Stomach (tissue), 9 donors: ENCODE results near the gene ACMSD. TPM values are rescaled to one million over a fixed set of nuclear protein-coding genes. Genes with fewer than 3 reads are reported as not detected.

Source experiments
- DNase-seq, 2 donors: peaks; one replicate each; pipeline versions ENCODE4 v3.0.0 to v3.0.0-alpha.2; 2013 to 2019
- H3K27ac ChIP-seq, 5 donors: fragments of 200-600 bp in 4 of 5; sonication (generic) in 4 of 5; one replicate each; pipeline ENCODE4 v1.5.1; 2013 to 2019; ENCODE audit warnings: mild to moderate bottlenecking in 1 of 5, moderate library complexity in 1 of 5
- H3K27me3 ChIP-seq, 3 donors: fragments of 200-600 bp; sonication (generic); one replicate each; pipeline ENCODE4 v1.5.1; 2017 to 2019; ENCODE audit warnings: mixed run types in 1 of 3
- H3K36me3 ChIP-seq, 4 donors: fragments of 200-600 bp; sonication (generic); 1 replicate in 3 of 4; 2 replicates in 1 of 4; pipeline ENCODE4 v1.5.1; 2016 to 2019
- H3K4me1 ChIP-seq, 4 donors: fragments of 200-600 bp; sonication (generic); one replicate each; pipeline ENCODE4 v1.5.1; 2016 to 2019
- H3K4me3 ChIP-seq, 4 donors: fragments of 200-600 bp; sonication (generic) in 3 of 4; one replicate each; pipeline ENCODE4 v1.5.1; 2016 to 2019; ENCODE audit warnings: mild to moderate bottlenecking in 1 of 4
- H3K9me3 ChIP-seq, 4 donors: fragments of 200-600 bp; sonication (generic); one replicate each; pipeline ENCODE4 v1.5.1; 2016 to 2019
- CTCF ChIP-seq, 7 experiments: fragments of 450-650 bp in 4 of 7; fragments of 200-600 bp in 3 of 7; sonication (generic) in 3 of 7; IDR thresholded peaks; one replicate each; pipeline ENCODE4 v1.5.1; 2016 to 2019; ENCODE audit warnings: antibody characterized with exemption in 7 of 7, control low read depth in 2 of 7, mild to moderate bottlenecking in 1 of 7
- EP300 ChIP-seq: sonication (generic); formaldehyde crosslinking; IDR thresholded peaks from one replicate; pipeline ENCODE4 v1.6.1; 2017; ENCODE audit warnings: antibody characterized with exemption
- POLR2A ChIP-seq, 4 donors: fragments of 450-650 bp; IDR thresholded peaks; one replicate each; pipeline ENCODE4 v1.6.1; 2016; ENCODE audit warnings: antibody characterized with exemption in 4 of 4, control low read depth in 2 of 4, mild to moderate bottlenecking in 1 of 4, moderate library complexity in 1 of 4
- POLR2AphosphoS5 ChIP-seq, 3 donors: sonication (generic); formaldehyde crosslinking; IDR thresholded peaks; one replicate each; pipeline ENCODE4 v1.6.1; 2016; ENCODE audit warnings: antibody characterized with exemption in 3 of 3
- whole genome bisulfite sequencing, 5 donors: extraction: QIAGEN DNeasy Blood & Tissue Kit in 3 of 5; methylation state at CpG; one replicate each; pipeline versions ENCODE4 v1.1.5 to v1.1.7; 2013 to 2018; 5-methylcytosine and 5-hydroxymethylcytosine counted together
- intact Hi-C: fragments of 100-400 bp; cut with DNase I; formaldehyde crosslinking; loops from one replicate; pipeline ENCODE4 v1.15.1; 2023; ENCODE audit warnings: low total_unique reads
- polyA plus RNA-seq, 3 donors: library from polyadenylated mRNA; stranded (reverse); fragments of 200-250 nt; gene quantifications; one replicate each; pipeline ENCODE4 v1.2.3, GENCODE V29; 2013
- small RNA-seq, 4 donors: library from RNA; depleted of rRNA; stranded (forward); fragments of <200 nt; gene quantifications; one replicate each; pipeline ENCODE3, GENCODE V24; 2016
- total RNA-seq, 5 donors: library from RNA; depleted of rRNA; stranded (reverse); fragments of >200 nt; gene quantifications; one replicate each; pipeline versions ENCODE4 v1.1.0 to v1.2.3, GENCODE V29; 2014 to 2016
- donor health status: healthy with polysubstance abuse.
- donor health status: Bipolar disorder and iron deficiency.
- donor health status: healthy.

The ACMSD gene
- total and polyA plus RNA-seq, 8 donors: not detected

- TF ChIP-seq CTCF (IDR thresholded peaks at IDR 0.05) (no peak), POLR2AphosphoS5 (IDR thresholded peaks at IDR 0.05) (no peak), EP300 (no peak), POLR2A (IDR thresholded peaks at IDR 0.05) (no peak)
- H3K27ac ChIP-seq: no peak overlapping the region
- WGBS, 5 donors: 68 to 81% (median 71%) methylated on average over 1 of the region's 1 CpG
- no peaks in the 10 kb centered on the region for H3K9me3 ChIP-seq
- H3K4me1 ChIP-seq: peaks cover 0 to 12% (median 5%) of the 10 kb centered on the region in 4 donors
- H3K4me3 ChIP-seq: no peak overlapping the region
- DNase-seq: no peak
- no peaks in the 10 kb centered on the region for H3K27me3 ChIP-seq
- intact Hi-C loops: no loop called here
- peaks cover 17 to 85% (median 73%) of the 10 kb centered on the region in 4 donors for H3K36me3 ChIP-seq
Observed at GRCh38 chr2:134944975-134945374, 106.6 kb downstream of the ACMSD start.

- 73 to 85% (median 77%) methylated on average over 6 of the region's 6 CpGs for WGBS, 5 donors
- Histone ChIP-seq H3K36me3 (peaks cover 23 to 85% (median 74%) of the 10 kb centered on the region in 4 donors), H3K4me1 (peaks cover 0 to 14% (median 5%) of the 10 kb centered on the region in 4 donors), H3K27me3 (no peaks in the 10 kb centered on the region), H3K27ac (no peak overlapping the region), H3K4me3 (no peak overlapping the region), H3K9me3 (no peaks in the 10 kb centered on the region)
- DNase-seq: no peak
- TF ChIP-seq POLR2A (IDR thresholded peaks at IDR 0.05) (no peak), EP300 (no peak), POLR2AphosphoS5 (IDR thresholded peaks at IDR 0.05) (no peak), CTCF (IDR thresholded peaks at IDR 0.05) (no peak)
- intact Hi-C loops: no loop called here
Observed at GRCh38 chr2:134946073-134946472, 107.7 kb downstream of the ACMSD start.

GRCh38 chr2:134949981-134950708, 111.7 kb downstream of the ACMSD start:
- no peak for TF ChIP-seq POLR2A (IDR thresholded peaks at IDR 0.05)
- TF ChIP-seq CTCF (IDR thresholded peaks at IDR 0.05): no peak
- no peak for TF ChIP-seq EP300
- TF ChIP-seq POLR2AphosphoS5 (IDR thresholded peaks at IDR 0.05): no peak
- Histone ChIP-seq H3K4me1 (peaks cover 0 to 16% (median 4%) of the 10 kb centered on the region in 4 donors), H3K9me3 (no peaks in the 10 kb centered on the region), H3K27ac (no peak overlapping the region), H3K4me3 (no peak overlapping the region), H3K36me3 (peaks cover 42 to 96% (median 92%) of the 10 kb centered on the region in 4 donors), H3K27me3 (no peaks in the 10 kb centered on the region)
- 71 to 85% (median 76%) methylated on average over 7 of the region's 7 CpGs for WGBS, 5 donors
- DNase-seq: no peak
- intact Hi-C loops: no loop called here

GRCh38 chr2:134950886-134951285, 112.5 kb downstream of the ACMSD start:
- no peaks in the 10 kb centered on the region for H3K9me3 ChIP-seq
- 86 to 89% (median 88%) methylated on average over 2 of the region's 2 CpGs for WGBS, 5 donors
- intact Hi-C loops: no loop called here
- H3K36me3 ChIP-seq: peaks cover 45 to 96% (median 95%) of the 10 kb centered on the region in 4 donors
- H3K4me1 ChIP-seq: peaks cover 0 to 20% (median 9%) of the 10 kb centered on the region in 4 donors
- DNase-seq: no peak
- H3K27me3 ChIP-seq: no peaks in the 10 kb centered on the region
- TF ChIP-seq EP300 (no peak), POLR2AphosphoS5 (IDR thresholded peaks at IDR 0.05) (no peak), POLR2A (IDR thresholded peaks at IDR 0.05) (no peak), CTCF (IDR thresholded peaks at IDR 0.05) (no peak)
- H3K4me3 ChIP-seq: no peak overlapping the region
- no peak overlapping the region for H3K27ac ChIP-seq

Small RNA genes lying within 50 kb of the gene (small RNA-seq; reads per million reads assigned to genes)
- gene AC110620.1 (0 reads per million in 4 donors), gene MIR5590 (0 reads per million in 4 donors)

Other genes starting within 250 kb of the ACMSD start
- gene TMEM163, start 119.6 kb upstream of the ACMSD start, total RNA-seq: 10 to 100 TPM in 3 of 5 donors, under 1 TPM in 1, not detected in 1; 0.58 to 16.7 (median 13.6) TPM
- gene TMEM163, start 119.6 kb upstream of the ACMSD start, polyA plus RNA-seq: 1 to 10 TPM; 2.0 to 3.2 (median 2.6) TPM
- gene CCNT2, start 80.2 kb downstream of the ACMSD start, total RNA-seq: 100 to 1,000 TPM in 1 of 5 donors, 10 to 100 TPM in 3, 1 to 10 TPM in 1; 7.5 to 119 (median 34.5) TPM
- 10 to 100 TPM in 1 of 3 donors, 1 to 10 TPM in 2; 4.4 to 10.6 (median 4.9) TPM for gene CCNT2, start 80.2 kb downstream of the ACMSD start, polyA plus RNA-seq
- 1 to 10 TPM in 1 of 5 donors, not detected in 4; 1.1 TPM for gene MAP3K19, start 208.8 kb downstream of the ACMSD start, total RNA-seq
- gene MAP3K19, start 208.8 kb downstream of the ACMSD start, polyA plus RNA-seq: not detected
- gene RAB3GAP1, start 213.7 kb downstream of the ACMSD start, total RNA-seq: 100 to 1,000 TPM in 1 of 5 donors, 10 to 100 TPM in 4; 32.1 to 556 (median 53.5) TPM
- 10 to 100 TPM; 14.2 to 20.0 (median 15.9) TPM for gene RAB3GAP1, start 213.7 kb downstream of the ACMSD start, polyA plus RNA-seq